ENCODE data around the gene DENND1A.

DNA sequence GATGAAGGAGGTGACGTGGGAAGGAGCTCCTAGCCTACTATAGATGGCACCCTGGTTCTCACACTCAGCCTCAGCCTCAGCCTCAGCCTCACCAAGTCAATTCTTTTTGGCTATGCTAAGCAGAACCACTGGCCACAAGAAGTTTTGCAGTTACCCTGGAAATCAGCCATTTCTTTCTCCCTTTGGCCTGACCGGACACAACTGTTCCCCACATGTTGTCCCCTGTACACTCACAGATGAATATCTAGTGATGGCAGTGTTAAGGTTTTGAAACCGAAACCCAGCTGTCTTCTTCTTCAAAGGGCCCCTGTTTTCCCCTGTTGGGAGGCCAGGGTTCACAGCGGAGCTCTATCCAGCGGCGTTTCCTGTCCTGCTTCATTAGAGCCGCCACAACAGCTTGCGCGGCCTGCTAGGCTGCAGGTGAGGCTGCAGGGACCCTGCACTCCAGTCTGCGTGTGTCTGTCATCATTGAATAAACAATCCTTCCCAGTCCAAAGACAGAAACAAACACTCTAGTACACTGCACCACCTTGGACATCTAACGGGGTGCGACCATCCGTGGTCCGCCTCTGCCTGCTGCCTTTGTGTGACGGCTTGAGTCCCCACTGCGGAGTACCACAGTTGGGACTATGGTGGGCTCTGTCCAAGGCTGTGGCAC lies 250.5 kb downstream of the DENND1A start:
- TF ChIP-seq, protein P1, sequence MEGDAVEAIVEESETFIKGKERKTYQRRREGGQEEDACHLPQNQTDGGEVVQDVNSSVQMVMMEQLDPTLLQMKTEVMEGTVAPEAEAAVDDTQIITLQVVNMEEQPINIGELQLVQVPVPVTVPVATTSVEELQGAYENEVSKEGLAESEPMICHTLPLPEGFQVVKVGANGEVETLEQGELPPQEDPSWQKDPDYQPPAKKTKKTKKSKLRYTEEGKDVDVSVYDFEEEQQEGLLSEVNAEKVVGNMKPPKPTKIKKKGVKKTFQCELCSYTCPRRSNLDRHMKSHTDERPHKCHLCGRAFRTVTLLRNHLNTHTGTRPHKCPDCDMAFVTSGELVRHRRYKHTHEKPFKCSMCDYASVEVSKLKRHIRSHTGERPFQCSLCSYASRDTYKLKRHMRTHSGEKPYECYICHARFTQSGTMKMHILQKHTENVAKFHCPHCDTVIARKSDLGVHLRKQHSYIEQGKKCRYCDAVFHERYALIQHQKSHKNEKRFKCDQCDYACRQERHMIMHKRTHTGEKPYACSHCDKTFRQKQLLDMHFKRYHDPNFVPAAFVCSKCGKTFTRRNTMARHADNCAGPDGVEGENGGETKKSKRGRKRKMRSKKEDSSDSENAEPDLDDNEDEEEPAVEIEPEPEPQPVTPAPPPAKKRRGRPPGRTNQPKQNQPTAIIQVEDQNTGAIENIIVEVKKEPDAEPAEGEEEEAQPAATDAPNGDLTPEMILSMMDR (IDR thresholded peaks at IDR 0.05; ENCODE audit: low read depth, low read length, missing input control): no peak
- no peak for TF ChIP-seq FOXA1 (IDR thresholded peaks at IDR 0.05)
- no peak for TF ChIP-seq ATF3 (IDR thresholded peaks at IDR 0.05)
- TF ChIP-seq HNF4G (IDR thresholded peaks at IDR 0.05): no peak
- no peak for TF ChIP-seq YY1 (IDR thresholded peaks at IDR 0.05)
- no peak for TF ChIP-seq MAX (IDR thresholded peaks at IDR 0.05)
- TF ChIP-seq GABPA (IDR thresholded peaks at IDR 0.05 in 1 of 2, conservative IDR thresholded peaks at IDR 0.05 in 1 of 2): no peak
- TF ChIP-seq RAD21 (IDR thresholded peaks at IDR 0.05): no peak
- TF ChIP-seq TAF1 (conservative IDR thresholded peaks at IDR 0.05): no peak
- TF ChIP-seq, protein P2, sequence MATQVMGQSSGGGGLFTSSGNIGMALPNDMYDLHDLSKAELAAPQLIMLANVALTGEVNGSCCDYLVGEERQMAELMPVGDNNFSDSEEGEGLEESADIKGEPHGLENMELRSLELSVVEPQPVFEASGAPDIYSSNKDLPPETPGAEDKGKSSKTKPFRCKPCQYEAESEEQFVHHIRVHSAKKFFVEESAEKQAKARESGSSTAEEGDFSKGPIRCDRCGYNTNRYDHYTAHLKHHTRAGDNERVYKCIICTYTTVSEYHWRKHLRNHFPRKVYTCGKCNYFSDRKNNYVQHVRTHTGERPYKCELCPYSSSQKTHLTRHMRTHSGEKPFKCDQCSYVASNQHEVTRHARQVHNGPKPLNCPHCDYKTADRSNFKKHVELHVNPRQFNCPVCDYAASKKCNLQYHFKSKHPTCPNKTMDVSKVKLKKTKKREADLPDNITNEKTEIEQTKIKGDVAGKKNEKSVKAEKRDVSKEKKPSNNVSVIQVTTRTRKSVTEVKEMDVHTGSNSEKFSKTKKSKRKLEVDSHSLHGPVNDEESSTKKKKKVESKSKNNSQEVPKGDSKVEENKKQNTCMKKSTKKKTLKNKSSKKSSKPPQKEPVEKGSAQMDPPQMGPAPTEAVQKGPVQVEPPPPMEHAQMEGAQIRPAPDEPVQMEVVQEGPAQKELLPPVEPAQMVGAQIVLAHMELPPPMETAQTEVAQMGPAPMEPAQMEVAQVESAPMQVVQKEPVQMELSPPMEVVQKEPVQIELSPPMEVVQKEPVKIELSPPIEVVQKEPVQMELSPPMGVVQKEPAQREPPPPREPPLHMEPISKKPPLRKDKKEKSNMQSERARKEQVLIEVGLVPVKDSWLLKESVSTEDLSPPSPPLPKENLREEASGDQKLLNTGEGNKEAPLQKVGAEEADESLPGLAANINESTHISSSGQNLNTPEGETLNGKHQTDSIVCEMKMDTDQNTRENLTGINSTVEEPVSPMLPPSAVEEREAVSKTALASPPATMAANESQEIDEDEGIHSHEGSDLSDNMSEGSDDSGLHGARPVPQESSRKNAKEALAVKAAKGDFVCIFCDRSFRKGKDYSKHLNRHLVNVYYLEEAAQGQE (IDR thresholded peaks at IDR 0.05): no peak
- TF ChIP-seq EGR1 (IDR thresholded peaks at IDR 0.05; ENCODE audit: low read depth in 2 of 2): no peak
- no peak for TF ChIP-seq SP1 (IDR thresholded peaks at IDR 0.05)
- no peak for TF ChIP-seq JUND (IDR thresholded peaks at IDR 0.05)
